M059J (cell line): ENCODE results near the gene GIT2. TPM values are rescaled to one million over a fixed set of nuclear protein-coding genes. Genes with fewer than 3 reads are reported as not detected.
"Not testable (repeated sequence)": the region's sequence is repeated elsewhere in the genome, so short reads cannot be mapped to it uniquely, and the experiment has no call there.

Experiments used
- DNase-seq: peaks from one replicate; pipeline ENCODE4 v3.0.0-alpha.2; 2012; ENCODE audit warnings: low read depth
- total RNA-seq: library from RNA; depleted of rRNA; stranded (reverse); fragments of >200 nt; shearing (Covaris generic); gene quantifications from 2 replicates; pipeline ENCODE4 v1.2.3, GENCODE V29; 2014

The GIT2 gene
- total RNA-seq, 1 experiment from 2014 or later = 33.7 TPM

GRCh38 chr12:109923038-109923437 is 73.1 kb downstream of the GIT2 start:
- no peak for DNase-seq

GRCh38 chr12:109921982-109922381 is 74.2 kb downstream of the GIT2 start:
- DNase-seq = no peak

- no peak for DNase-seq
Observed at GRCh38 chr12:109920261-109920780, 75.8 kb downstream of the GIT2 start.

- DNase-seq = no peak
Observed at GRCh38 chr12:109919456-109919855, 76.7 kb downstream of the GIT2 start.

- DNase-seq = no peak
Observed at GRCh38 chr12:109916045-109916444, 80.1 kb downstream of the GIT2 start.

- DNase-seq = no peak
Observed at GRCh38 chr12:109915171-109916040, 80.8 kb downstream of the GIT2 start.

- DNase-seq = no peak
Observed at GRCh38 chr12:109914461-109914860, 81.7 kb downstream of the GIT2 start.

GRCh38 chr12:109912855-109913321 is 83.3 kb downstream of the GIT2 start:
- DNase-seq = no peak

- peak; percentile 21 for DNase-seq
Observed at GRCh38 chr12:109910969-109911348, 85.2 kb downstream of the GIT2 start.

GRCh38 chr12:109910254-109910968 is 85.8 kb downstream of the GIT2 start:
- no peak for DNase-seq

- no peak for DNase-seq
Observed at GRCh38 chr12:109905301-109905700, 90.9 kb downstream of the GIT2 start.

GRCh38 chr12:109902891-109903418 is 93.2 kb downstream of the GIT2 start:
- no peak for DNase-seq

GRCh38 chr12:109900752-109901580 is 95.2 kb downstream of the GIT2 start:
- peak; percentile 8 for DNase-seq

- DNase-seq = peak; percentile 86
Observed at GRCh38 chr12:109899783-109900751, 96.1 kb downstream of the GIT2 start, which contains the start of gene TCHP. Gene TCHP (plus strand): TSS chr12:109900274. CDS start chr12:109903027, 2,753 bp downstream.

GRCh38 chr12:109899345-109899744 is 96.8 kb downstream of the GIT2 start:
- not testable (repeated sequence) for DNase-seq

GRCh38 chr12:109897029-109897428 is 99.1 kb downstream of the GIT2 start:
- no peak for DNase-seq

GRCh38 chr12:109896188-109896587 is 100.0 kb downstream of the GIT2 start:
- DNase-seq = no peak

GRCh38 chr12:109894939-109895338 is 101.2 kb downstream of the GIT2 start:
- no peak for DNase-seq

- DNase-seq = no peak
Observed at GRCh38 chr12:109893261-109893995, 102.7 kb downstream of the GIT2 start.
